PC-3 (cell line): ENCODE measurements around the gene PARN. TPM values are rescaled to one million over a fixed set of nuclear protein-coding genes. Genes with fewer than 3 reads are reported as not detected.
"Not testable (repeated sequence)": the region's sequence is repeated elsewhere in the genome, so short reads cannot be mapped to it uniquely, and the experiment has no call there.

Experiments used
- ATAC-seq: fragments of 200-7000 bp; cut with Tn5 transposase; 2 replicates; pipeline ENCODE4 v1.9.1; 2020; ENCODE audit warnings: mild to moderate bottlenecking, moderate library complexity
- BruUV-seq: library from RNA; stranded (reverse); fragments of 400-500 nt; replicated peaks from 2 replicates; lab custom pipeline; 2021; lab: Mats Ljungman, UMichigan
- CTCF ChIA-PET: fragments of 300-600 bp; sonication (Branson Sonifier 250); formaldehyde crosslinking; loops from one replicate; lab custom pipeline; 2022; ENCODE audit warnings: antibody characterized with exemption; lab: Charles Lee
- POLR2A ChIA-PET: fragments of 300-600 bp; sonication (Branson Sonifier 250); formaldehyde crosslinking; loops from one replicate; lab custom pipeline; 2022; ENCODE audit warnings: antibody characterized with exemption; ENCODE audit not compliant: unreplicated experiment; lab: Charles Lee
- DNase-seq: peaks from one replicate; pipeline ENCODE4 v3.0.0-alpha.2; 2015
- H2AFZ ChIP-seq: fragments of 300-600 bp; sonication (generic); 2 replicates; pipeline ENCODE4 v1.6.0; 2016; ENCODE audit warnings: antibody characterized with exemption, low read length
- H3F3A ChIP-seq: fragments of 300-600 bp; sonication (generic); one replicate; pipeline ENCODE4 v1.6.0; 2017; ENCODE audit warnings: antibody characterized with exemption, low read length, control low read depth, mild to moderate bottlenecking; ENCODE audit not compliant: unreplicated experiment
- H3K27ac ChIP-seq: fragments of 300-600 bp; sonication (generic); 2 replicates; pipeline ENCODE4 v1.5.1; 2016; ENCODE audit warnings: mild to moderate bottlenecking, low read length
- H3K27me3 ChIP-seq: fragments of 300-600 bp; sonication (generic); 2 replicates; pipeline ENCODE4 v1.6.1; 2016; ENCODE audit warnings: low read length, mixed read lengths
- H3K36me3 ChIP-seq: fragments of 300-600 bp; sonication (generic); 2 replicates; pipeline ENCODE4 v1.6.1; 2016; ENCODE audit warnings: low read depth, mixed run types, low read length, mixed read lengths
- H3K4me1 ChIP-seq: fragments of 300-600 bp; sonication (generic); 2 replicates; pipeline ENCODE4 v1.5.1; 2016; ENCODE audit warnings: low read length; ENCODE audit not compliant: insufficient read depth
- H3K4me2 ChIP-seq: fragments of 300-600 bp; sonication (generic); 2 replicates; pipeline ENCODE4 v1.6.0; 2016; ENCODE audit warnings: low read length
- H3K4me3 ChIP-seq: fragments of 300-600 bp; sonication (generic); 2 replicates; pipeline ENCODE4 v1.5.1; 2016; ENCODE audit warnings: mild to moderate bottlenecking, low read length, mixed read lengths
- H3K79me2 ChIP-seq: fragments of 300-600 bp; sonication (generic); 2 replicates; pipeline ENCODE4 v1.6.1; 2017; ENCODE audit warnings: low read length, mixed read lengths
- H3K9ac ChIP-seq: fragments of 300-600 bp; sonication (generic); 2 replicates; pipeline ENCODE4 v1.6.0; 2016; ENCODE audit warnings: mild to moderate bottlenecking, low read length
- H3K9me2 ChIP-seq: fragments of 300-600 bp; sonication (generic); replicated peaks from 2 replicates; pipeline ENCODE4 v1.6.1; 2016; ENCODE audit warnings: mixed run types, low read length, mixed read lengths
- H3K9me3 ChIP-seq: fragments of 300-600 bp; sonication (generic); 2 replicates; pipeline ENCODE4 v1.6.1; 2016; ENCODE audit warnings: low read length, mixed read lengths
- H4K20me1 ChIP-seq: fragments of 300-600 bp; sonication (generic); 2 replicates; pipeline ENCODE4 v1.6.1; 2016; ENCODE audit warnings: low read length, mixed read lengths
- CTCF ChIP-seq: fragments of 300-600 bp; sonication (generic); conservative IDR thresholded peaks from 2 replicates; pipeline ENCODE4 v1.5.1; 2017; ENCODE audit warnings: antibody characterized with exemption, low read depth, mild to moderate bottlenecking, low read length
- EZH2 ChIP-seq: fragments of 300-600 bp; sonication (generic); IDR thresholded peaks from one replicate; pipeline ENCODE4 v1.6.1; 2017; ENCODE audit warnings: antibody characterized with exemption, mild to moderate bottlenecking, low read length; ENCODE audit not compliant: unreplicated experiment
- EZH2phosphoT487 ChIP-seq: fragments of 300-600 bp; sonication (generic); IDR thresholded peaks from 2 replicates; pipeline ENCODE4 v1.6.1; 2018; ENCODE audit warnings: mild to moderate bottlenecking, antibody characterized with exemption, low read length, borderline replicate concordance
- intact Hi-C: fragments of 100-400 bp; cut with micrococcal nuclease; formaldehyde crosslinking; loops from 2 replicates; pipeline ENCODE4 v1.9.0; 2023
- total RNA-seq: library from RNA; depleted of rRNA; stranded (reverse); fragments of >200 nt; gene quantifications from 2 replicates; pipeline ENCODE4 v1.2.3, GENCODE V29; 2014

Gene PARN
- total RNA-seq, 1 experiment from 2014 or later, result 34.7 TPM

- Histone ChIP-seq H3K27me3 (no peaks in the 10 kb centered on the region), H3K36me3 (peaks cover 8% of the 10 kb centered on the region), H3F3A (no peaks in the 10 kb centered on the region), H3K9me3 (no peaks in the 10 kb centered on the region), H2AFZ (no peak overlapping the region), H3K9ac (no peak overlapping the region), H3K4me2 (no peak overlapping the region), H3K27ac (no peak overlapping the region), H3K4me1 (no peaks in the 10 kb centered on the region), H3K4me3 (no peak overlapping the region), H3K79me2 (no peaks in the 10 kb centered on the region), H3K9me2 (no peaks in the 10 kb centered on the region), H4K20me1 (no peaks in the 10 kb centered on the region)
- ATAC-seq (no peak; the same call in 1 of the 2 replicates), DNase-seq (no peak)
- POLR2A ChIA-PET, result no interaction called here
- intact Hi-C loops, result no loop called here
- CTCF ChIA-PET, result no interaction called here
- TF ChIP-seq CTCF (no peak), EZH2phosphoT487 (no peak), EZH2 (no peak)
- BruUV-seq, result no TSS peak
These were observed 43.3 kb downstream of the PARN start for GRCh38 chr16:14586637-14587305.

- Histone ChIP-seq H3K27me3 (no peaks in the 10 kb centered on the region), H3K9ac (no peak overlapping the region), H3K9me2 (no peaks in the 10 kb centered on the region), H3K4me1 (no peaks in the 10 kb centered on the region), H2AFZ (no peak overlapping the region), H3F3A (no peaks in the 10 kb centered on the region), H3K36me3 (peaks cover 14% of the 10 kb centered on the region), H3K27ac (no peak overlapping the region), H3K9me3 (no peaks in the 10 kb centered on the region), H3K4me3 (no peak overlapping the region), H3K79me2 (no peaks in the 10 kb centered on the region), H3K4me2 (no peak overlapping the region), H4K20me1 (no peaks in the 10 kb centered on the region)
- DNase-seq (no peak), ATAC-seq (no peak)
- no peak for TF ChIP-seq EZH2
- TF ChIP-seq CTCF, result no peak
- no peak for TF ChIP-seq EZH2phosphoT487
- ChIA-PET POLR2A (no interaction called here), CTCF (no interaction called here)
- BruUV-seq, result no TSS peak
- intact Hi-C loops, result no loop called here
These were observed 44.8 kb downstream of the PARN start for GRCh38 chr16:14585287-14585686.

- CTCF ChIA-PET, DNase-seq, H3K27ac ChIP-seq, ATAC-seq, H3K4me1 ChIP-seq, H3K9me3 ChIP-seq, H3K27me3 ChIP-seq, H3K79me2 ChIP-seq, BruUV-seq, H4K20me1 ChIP-seq, H3K4me3 ChIP-seq, H3F3A ChIP-seq, intact Hi-C loops, POLR2A ChIA-PET, H3K9me2 ChIP-seq, H3K9ac ChIP-seq, H2AFZ ChIP-seq, H3K4me2 ChIP-seq: not testable (repeated sequence)
- H3K36me3 ChIP-seq, result peaks cover 22% of the 10 kb centered on the region
These were observed 49.1 kb downstream of the PARN start for GRCh38 chr16:14580926-14581325.
